DMS114 treated with DMSO at 0.1 percent for 48 hours (cell line): Measurements from ENCODE around the gene MXI1.
"Not testable (repeated sequence)": the region's sequence is repeated elsewhere in the genome, so short reads cannot be mapped to it uniquely, and the experiment has no call there.

Source experiments
- DNase-seq: peaks from one replicate; lab custom pipeline; 2025; ENCODE audit not compliant: unreplicated experiment; lab: John Stamatoyannopoulos, UW

Gene MXI1

DNA sequence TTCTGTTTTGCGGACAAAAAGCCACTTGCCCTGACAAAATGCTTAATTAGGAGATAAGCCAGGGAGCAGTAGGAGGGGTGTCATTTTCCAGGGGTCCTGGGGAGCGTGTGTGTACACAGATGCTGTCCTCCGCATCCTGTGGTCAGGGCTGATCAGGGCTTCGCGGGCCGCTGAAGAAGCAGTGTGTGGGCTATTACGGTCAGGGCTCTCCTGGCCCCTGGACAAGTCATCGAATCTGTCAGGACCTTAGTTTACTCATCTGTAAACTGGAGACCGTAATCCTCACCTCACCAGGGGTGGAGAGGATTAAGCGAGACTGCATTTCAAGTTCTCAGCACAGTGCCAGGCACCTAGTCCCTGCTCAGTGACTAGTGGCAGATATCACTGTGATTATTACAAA lies 26.0 kb upstream of the MXI1 start:
- no peak for DNase-seq

GRCh38 chr10:110181911-110182310 lies 25.5 kb upstream of the MXI1 start:
- DNase-seq, result no peak

DNA sequence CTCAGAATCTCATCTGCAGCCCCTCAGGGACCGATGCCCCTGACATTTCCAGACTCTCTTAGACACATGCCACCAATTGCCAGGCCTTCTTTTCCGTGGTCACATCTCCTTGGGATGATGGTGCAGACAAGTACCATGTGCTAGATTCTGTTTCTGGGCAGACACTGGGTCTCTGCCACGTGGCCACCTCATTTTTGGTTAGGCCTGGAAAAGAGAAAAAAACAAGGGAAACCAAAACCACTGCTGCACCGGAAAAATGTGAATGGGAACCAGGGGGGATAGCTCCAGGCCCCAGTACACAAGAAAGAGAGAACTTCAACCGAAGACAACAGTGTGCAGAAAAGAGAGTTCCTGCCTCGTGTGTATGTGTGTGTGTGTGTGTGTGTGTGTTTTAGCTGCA lies 23.0 kb upstream of the MXI1 start:
- DNase-seq, result no peak

- not testable (repeated sequence) for DNase-seq
Observed at GRCh38 chr10:110185646-110186182, 21.7 kb upstream of the MXI1 start.

GRCh38 chr10:110190170-110190569 lies 17.2 kb upstream of the MXI1 start:
- DNase-seq, result no peak

- no peak for DNase-seq
Observed at GRCh38 chr10:110192552-110192951, 14.9 kb upstream of the MXI1 start.

DNA sequence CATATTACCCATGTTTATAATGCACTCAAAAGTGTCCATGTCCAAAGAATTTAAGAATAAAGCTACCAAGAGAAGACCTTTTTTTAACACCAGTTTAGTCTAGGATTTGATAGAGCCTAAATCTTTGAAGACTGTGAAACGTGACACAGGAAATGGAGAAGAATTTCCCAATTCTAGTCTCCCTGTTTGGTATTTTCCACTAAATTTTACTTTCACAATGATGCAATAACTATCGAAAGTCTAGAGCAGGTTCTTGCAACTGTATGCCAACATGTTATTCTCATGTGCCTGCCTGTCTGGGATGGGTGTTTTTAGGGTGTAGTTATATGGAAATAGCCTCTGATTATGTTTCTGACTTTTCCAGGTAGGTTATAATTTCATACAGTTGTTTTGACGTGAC lies 6.9 kb upstream of the MXI1 start:
- DNase-seq, result no peak

DNA sequence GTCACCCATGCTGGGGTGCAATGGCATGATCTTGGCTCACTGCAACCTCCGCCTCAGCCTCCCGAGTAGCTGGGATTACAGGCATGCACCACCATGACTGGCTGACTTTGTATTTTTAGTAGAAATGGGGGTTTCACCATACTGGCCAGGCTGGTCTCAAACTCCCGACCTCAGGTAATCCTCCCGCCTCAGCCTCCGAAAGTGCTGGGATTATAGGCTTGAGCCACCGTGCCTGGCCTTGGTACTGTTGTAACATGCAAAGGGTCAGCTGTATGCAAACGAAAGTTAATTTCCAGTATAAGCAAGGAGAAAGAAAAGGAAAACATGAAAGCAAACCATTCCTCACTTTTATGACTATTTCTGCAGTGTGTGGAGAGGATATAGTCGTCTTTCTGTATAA lies 6.4 kb upstream of the MXI1 start:
- DNase-seq, result not testable (repeated sequence)

DNA sequence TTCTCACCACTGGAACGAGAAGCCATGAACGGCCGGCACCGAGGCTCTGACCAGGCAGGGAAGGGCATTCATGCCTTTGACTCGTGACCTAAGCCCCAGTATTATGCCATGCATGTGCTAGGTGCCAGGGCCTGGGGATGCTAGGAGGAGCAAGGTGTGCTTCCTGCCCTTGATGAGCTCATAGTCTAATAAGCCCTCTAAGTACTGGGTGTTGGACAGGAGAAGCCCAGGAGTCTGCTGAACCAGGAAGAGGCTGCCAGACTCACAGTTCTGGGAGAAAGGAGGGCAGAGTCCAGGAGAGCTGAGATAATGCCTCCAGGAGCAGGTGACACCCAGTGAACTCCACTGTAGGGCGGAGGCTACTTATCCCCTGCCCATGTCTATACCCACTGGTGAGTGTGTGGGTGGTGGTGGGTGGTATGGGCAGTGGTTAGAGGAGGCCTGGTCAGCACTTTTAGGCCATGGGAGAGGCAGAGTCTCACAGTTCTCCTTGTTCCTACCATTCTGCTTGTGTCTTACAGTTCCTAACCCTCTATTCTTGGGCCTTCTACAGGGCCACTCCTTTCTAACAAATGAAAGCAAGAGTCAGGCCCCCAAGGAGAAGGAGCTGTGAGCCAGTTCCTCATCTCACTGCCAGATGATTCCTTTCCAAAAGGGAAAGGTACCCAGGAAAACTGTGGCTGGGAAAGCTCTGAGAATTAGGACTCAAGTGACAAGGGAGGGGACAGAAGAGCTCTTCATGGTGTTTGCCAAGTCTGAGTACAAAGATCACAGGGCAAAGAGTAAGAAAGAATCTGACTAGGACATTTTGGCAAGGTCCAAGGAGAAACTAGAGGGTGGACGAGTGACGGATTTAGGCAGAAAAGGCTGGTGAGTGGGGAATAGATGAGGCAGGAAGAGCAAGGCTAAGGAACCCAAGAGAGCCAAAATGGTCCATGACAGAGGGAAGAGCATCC lies 3.6 kb upstream of the MXI1 start:
- DNase-seq, result no peak

DNA sequence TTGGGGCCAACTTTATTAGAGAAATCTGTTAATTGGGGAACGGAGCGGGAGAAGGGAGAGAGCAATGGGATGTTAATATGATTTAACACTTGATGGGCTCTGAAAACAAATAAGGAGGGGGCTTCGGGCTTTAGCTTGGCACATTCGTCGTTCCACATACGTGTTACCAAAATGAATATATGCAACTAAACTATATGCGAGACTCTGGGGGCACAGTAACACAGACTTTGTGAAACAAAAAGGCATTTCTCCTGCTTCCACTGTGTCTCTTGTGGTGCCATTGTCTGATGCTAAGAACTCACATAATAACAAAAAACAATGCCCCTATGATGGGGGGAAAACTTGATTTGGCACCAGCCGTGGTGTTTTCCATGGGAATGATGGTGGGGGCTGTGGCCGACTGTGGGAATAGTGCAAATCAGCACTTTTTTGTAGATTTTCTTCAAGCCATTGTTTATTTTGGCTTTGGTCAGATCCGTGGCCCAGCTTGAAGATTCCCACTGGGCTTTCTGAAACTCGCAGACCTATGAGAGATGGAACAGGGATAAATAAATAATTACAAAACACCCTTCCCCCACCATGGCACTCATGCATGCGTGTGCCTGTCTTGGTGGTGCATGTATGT lies 2.2 kb upstream of the MXI1 start:
- no peak for DNase-seq

- DNase-seq, result peak; percentile 56
Observed at GRCh38 chr10:110207805-110208613, 604 bp downstream of the MXI1 start.

DNA sequence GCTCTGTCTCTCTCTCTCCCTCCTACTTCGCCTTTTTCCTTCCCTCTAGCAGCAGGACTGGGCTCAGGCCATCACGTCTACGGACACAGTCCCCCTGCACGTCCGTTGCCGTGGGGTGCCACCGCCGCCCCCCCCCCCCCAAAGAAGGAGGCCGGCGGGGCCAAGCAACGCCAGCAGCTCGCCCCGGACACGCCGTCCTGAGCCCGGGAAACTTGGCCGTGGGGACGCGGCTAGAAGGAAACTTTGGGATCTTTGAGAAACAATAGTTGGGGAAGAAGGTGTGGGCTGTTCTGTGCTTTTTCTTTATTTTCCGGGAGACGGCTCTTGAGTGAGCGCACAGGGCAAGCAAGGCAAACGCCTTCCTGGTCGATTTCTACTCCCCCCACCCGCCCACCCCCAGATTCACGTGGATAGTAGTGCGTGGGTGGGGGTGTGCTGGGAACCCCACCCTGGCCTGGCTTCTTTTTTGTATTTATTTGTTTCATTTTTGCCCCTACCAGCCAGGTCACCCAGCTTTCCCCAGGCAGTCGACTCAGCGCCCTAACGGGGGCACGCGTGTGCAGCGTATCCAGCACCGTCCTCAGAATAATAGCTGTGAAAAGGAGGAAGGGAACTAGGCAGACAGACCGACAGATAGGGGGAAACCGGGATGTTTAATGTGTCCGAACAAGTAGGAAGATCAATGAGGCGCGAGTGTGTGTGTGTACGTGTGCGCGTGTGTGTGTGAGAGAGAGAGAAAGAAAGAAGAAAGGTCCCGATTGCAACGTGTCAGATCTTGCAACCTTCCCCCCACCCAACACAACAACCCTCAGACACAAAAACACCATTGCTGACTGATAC lies 1.4 kb downstream of the MXI1 start:
- peak; percentile 69 for DNase-seq

- peak; percentile 69 for DNase-seq
Observed at GRCh38 chr10:110209454-110209925, 2.1 kb downstream of the MXI1 start.

DNA sequence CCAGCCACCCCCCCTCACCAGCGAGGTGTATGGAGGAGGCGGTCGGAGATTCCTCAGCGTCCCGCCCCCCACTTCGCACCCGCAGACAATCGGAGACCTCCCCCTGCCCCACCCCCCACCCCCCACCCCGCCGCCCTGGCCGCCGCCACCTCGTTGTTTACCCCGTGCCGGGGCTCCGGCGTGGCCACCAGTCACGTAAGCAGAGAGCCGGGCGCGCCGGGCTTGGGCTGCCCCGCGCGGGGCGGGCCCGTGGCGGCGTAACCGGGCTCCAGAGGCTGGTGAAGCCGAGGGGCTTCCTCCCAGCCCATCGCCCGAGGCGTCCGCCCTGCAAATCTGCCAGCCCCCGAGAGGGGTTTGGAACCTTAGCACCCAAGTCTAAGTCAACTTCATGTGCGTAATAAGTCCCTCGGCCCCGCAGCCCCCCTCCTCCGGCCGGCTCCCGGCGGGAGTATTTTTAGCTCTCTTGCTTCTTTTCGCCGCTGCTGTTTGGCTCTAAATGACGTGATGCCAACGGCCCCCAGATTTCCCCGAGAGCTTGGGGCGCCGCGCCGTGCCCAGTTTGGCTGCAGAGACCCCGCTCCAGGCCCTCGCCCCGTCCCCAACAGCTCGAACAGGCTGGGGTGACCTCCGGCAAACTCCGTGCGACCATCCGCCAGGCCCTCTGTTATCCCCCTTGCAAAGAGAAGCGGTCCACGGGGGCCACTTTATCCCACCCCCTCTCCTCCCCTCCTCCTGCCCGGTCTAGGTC lies 2.7 kb downstream of the MXI1 start:
- DNase-seq, result peak; percentile 18

DNA sequence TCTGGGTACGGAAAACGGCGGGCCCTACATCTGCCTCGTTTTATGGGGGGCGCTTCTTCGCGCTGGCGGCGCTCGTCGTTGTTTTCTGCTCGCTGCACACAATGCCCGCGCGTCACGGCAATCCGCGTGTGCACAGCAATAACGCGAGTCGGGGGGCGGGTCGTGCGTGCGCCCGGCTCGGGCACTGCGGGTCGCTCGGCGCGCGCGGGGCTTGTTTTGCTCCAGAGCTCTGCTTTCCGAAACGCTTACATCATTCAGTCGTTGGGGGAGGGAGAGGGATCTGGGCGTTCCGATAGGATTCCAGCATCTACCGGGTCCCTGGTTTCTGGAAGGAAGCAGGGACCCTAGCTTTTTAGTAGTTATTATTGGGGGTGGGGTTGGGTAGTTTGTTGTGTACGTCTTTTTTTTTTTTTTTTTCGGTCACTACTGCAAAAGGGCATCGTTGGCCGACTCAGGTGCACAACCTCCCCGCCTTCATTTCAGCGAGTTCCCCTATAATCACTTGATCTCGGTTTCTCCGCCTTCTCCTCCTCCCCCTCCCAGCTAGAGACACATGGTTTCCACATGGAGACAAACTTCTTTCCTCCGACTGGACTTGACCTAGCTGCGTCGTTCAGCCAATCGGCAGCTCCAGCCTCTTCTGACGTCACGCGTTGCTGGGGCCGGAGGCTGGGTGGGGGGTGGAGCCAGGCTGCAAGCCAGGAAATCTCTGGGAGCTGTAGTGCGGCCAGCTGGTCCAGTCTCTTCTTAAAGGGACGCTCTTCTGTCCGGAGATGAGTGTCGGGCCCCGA lies 3.5 kb downstream of the MXI1 start:
- DNase-seq, result peak; percentile 98

GRCh38 chr10:110211465-110211843 lies 4.0 kb downstream of the MXI1 start:
- DNase-seq, result peak; percentile 70

GRCh38 chr10:110212119-110213006 lies 5.0 kb downstream of the MXI1 start:
- DNase-seq, result no peak

- no peak for DNase-seq
Observed at GRCh38 chr10:110214371-110214826, 7.0 kb downstream of the MXI1 start.
